MCF 10A (cell line): ENCODE measurements around the gene ZBTB47. TPM values are rescaled to one million over a fixed set of nuclear protein-coding genes. Genes with fewer than 3 reads are reported as not detected.

Source experiments
- BruUV-seq: library from RNA; stranded (reverse); fragments of 400-500 nt; replicated peaks from 2 replicates; lab custom pipeline; 2021; lab: Mats Ljungman, UMichigan
- CTCF ChIA-PET: fragments of 300-600 bp; sonication (Branson Sonifier 250); formaldehyde crosslinking; extraction: SDS; loops from one replicate; lab custom pipeline; 2021; ENCODE audit warnings: antibody characterized with exemption, inconsistent platforms; lab: Yijun Ruan, JAX
- POLR2A ChIA-PET: fragments of 300-600, 350-650 bp; sonication (Branson Sonifier 250); formaldehyde crosslinking; extraction: SDS; loops from one replicate; lab custom pipeline; 2020; ENCODE audit warnings: antibody characterized with exemption, inconsistent platforms; lab: Yijun Ruan, JAX
- DNase-seq: peaks from one replicate; pipeline ENCODE4 v3.0.0-alpha.2; 2018; ENCODE audit not compliant: unreplicated experiment
- H3K27ac Mint-ChIP-seq: one replicate; pipeline ENCODE4 v1.8.0; 2022; ENCODE audit warnings: mild to moderate bottlenecking, low read depth, mixed read lengths; ENCODE audit not compliant: unreplicated experiment
- H3K27me3 Mint-ChIP-seq: one replicate; pipeline ENCODE4 v1.8.0; 2022; ENCODE audit warnings: mixed read lengths; ENCODE audit not compliant: insufficient read depth, unreplicated experiment
- H3K36me3 Mint-ChIP-seq: one replicate; pipeline ENCODE4 v1.8.0; 2022; ENCODE audit warnings: mild to moderate bottlenecking, moderate library complexity, mixed read lengths; ENCODE audit not compliant: insufficient read depth, unreplicated experiment
- H3K4me1 Mint-ChIP-seq: one replicate; pipeline ENCODE4 v1.8.0; 2022; ENCODE audit warnings: mixed read lengths; ENCODE audit not compliant: insufficient read depth, unreplicated experiment
- H3K4me3 Mint-ChIP-seq: one replicate; pipeline ENCODE4 v1.8.0; 2022; ENCODE audit warnings: mild to moderate bottlenecking, moderate library complexity, mixed read lengths; ENCODE audit not compliant: unreplicated experiment
- H3K9me3 Mint-ChIP-seq: one replicate; pipeline ENCODE4 v1.8.0; 2022; ENCODE audit warnings: mixed read lengths; ENCODE audit not compliant: unreplicated experiment
- intact Hi-C: fragments of 100-400 bp; cut with micrococcal nuclease; formaldehyde crosslinking; loops from 2 replicates; pipeline ENCODE4 v1.14.1; 2022
- total RNA-seq: library from RNA; stranded (reverse); gene quantifications from 2 replicates; pipeline ENCODE4 v1.2.3, GENCODE V29; 2022
- TF ChIP-seq, protein P1 (sequence below): fragments of 200-600 bp; IDR thresholded peaks from one replicate; pipeline ENCODE4 v1.8.0; 2022; ENCODE audit warnings: antibody characterized with exemption, mild to moderate bottlenecking; ENCODE audit not compliant: unreplicated experiment

ZBTB47 gene
- total RNA-seq, 1 experiment from 2014 or later: 10.9 TPM

DNA sequence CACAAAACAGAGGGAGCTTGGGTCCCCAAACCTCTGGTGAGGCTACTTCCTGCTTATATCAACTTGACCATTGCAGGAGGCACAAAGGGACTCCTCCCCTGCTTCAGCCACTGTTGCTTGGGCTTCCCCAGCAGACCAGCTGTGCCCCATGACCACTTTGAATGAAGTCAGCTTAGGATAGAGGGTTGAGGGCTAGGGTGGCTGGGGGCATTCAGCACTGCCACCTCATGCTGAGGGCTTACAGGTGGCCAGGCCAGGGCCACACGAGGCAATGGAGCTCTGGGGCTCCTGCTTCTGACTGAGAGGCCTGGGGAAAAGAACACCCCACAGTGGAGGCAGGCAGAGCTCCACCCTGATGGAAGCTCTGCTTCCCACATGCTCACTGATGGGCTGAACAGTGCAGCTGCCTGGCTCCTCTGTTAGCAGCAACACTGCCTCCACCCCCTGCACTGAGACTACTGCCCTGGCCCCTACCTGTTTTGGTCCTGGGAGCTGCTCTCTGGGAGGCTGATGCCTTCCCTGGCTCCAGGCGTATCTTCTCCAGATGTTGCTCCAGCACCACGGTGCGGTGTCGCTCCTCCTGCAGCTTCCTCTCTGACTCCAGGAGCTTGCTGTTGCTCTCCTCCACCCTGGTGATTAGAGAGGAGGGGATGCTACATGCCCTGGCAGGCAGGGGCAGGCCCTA, 59.3 kb downstream of the ZBTB47 start:
- no peak overlapping the region for H3K27ac Mint-ChIP-seq
- intact Hi-C loops: no loop called here
- H3K27me3 Mint-ChIP-seq: no peaks in the 10 kb centered on the region
- TF ChIP-seq, protein P1, sequence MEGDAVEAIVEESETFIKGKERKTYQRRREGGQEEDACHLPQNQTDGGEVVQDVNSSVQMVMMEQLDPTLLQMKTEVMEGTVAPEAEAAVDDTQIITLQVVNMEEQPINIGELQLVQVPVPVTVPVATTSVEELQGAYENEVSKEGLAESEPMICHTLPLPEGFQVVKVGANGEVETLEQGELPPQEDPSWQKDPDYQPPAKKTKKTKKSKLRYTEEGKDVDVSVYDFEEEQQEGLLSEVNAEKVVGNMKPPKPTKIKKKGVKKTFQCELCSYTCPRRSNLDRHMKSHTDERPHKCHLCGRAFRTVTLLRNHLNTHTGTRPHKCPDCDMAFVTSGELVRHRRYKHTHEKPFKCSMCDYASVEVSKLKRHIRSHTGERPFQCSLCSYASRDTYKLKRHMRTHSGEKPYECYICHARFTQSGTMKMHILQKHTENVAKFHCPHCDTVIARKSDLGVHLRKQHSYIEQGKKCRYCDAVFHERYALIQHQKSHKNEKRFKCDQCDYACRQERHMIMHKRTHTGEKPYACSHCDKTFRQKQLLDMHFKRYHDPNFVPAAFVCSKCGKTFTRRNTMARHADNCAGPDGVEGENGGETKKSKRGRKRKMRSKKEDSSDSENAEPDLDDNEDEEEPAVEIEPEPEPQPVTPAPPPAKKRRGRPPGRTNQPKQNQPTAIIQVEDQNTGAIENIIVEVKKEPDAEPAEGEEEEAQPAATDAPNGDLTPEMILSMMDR: no peak
- no peak overlapping the region for H3K4me3 Mint-ChIP-seq
- H3K36me3 Mint-ChIP-seq: no peaks in the 10 kb centered on the region
- no peaks in the 10 kb centered on the region for H3K9me3 Mint-ChIP-seq
- no peaks in the 10 kb centered on the region for H3K4me1 Mint-ChIP-seq
- BruUV-seq: no TSS peak
- ChIA-PET POLR2A (interaction anchor here (0.6 to 0.8 kb wide), 2 partner anchors 44 to 50 kb away, joined by 3 to 4 read pairs; no protein-coding TSS in a partner anchor), CTCF (interaction anchor here (0.5 to 0.7 kb wide), 5 partner anchors 13 to 211 kb away, joined by 3 to 4 read pairs (median 3); no protein-coding TSS in a partner anchor)
- DNase-seq: no peak

- H3K27ac Mint-ChIP-seq: no peak overlapping the region
- H3K9me3 Mint-ChIP-seq: no peaks in the 10 kb centered on the region
- H3K4me3 Mint-ChIP-seq: no peak overlapping the region
- intact Hi-C loops: no loop called here
- BruUV-seq: no TSS peak
- TF ChIP-seq, protein P1: no peak
- POLR2A ChIA-PET: no interaction called here
- CTCF ChIA-PET: interaction anchor here (0.6 to 0.7 kb wide), 2 partner anchors 14 to 29 kb away, joined by 3 read pairs; no protein-coding TSS in a partner anchor
- DNase-seq: no peak
- H3K36me3 Mint-ChIP-seq: no peaks in the 10 kb centered on the region
- H3K4me1 Mint-ChIP-seq: no peaks in the 10 kb centered on the region
- H3K27me3 Mint-ChIP-seq: no peaks in the 10 kb centered on the region
Observed at GRCh38 chr3:42713747-42714146, 60.2 kb downstream of the ZBTB47 start.

GRCh38 chr3:42714171-42714852, 60.8 kb downstream of the ZBTB47 start:
- no peaks in the 10 kb centered on the region for H3K4me1 Mint-ChIP-seq
- H3K27ac Mint-ChIP-seq: no peak overlapping the region
- no TSS peak for BruUV-seq
- CTCF ChIA-PET: interaction anchor here (0.7 kb wide), 1 partner anchor 38 kb away, joined by 3 read pairs; no protein-coding TSS in a partner anchor
- TF ChIP-seq, protein P1: no peak
- no peaks in the 10 kb centered on the region for H3K27me3 Mint-ChIP-seq
- POLR2A ChIA-PET: no interaction called here
- intact Hi-C loops: no loop called here
- H3K36me3 Mint-ChIP-seq: no peaks in the 10 kb centered on the region
- H3K4me3 Mint-ChIP-seq: no peak overlapping the region
- no peaks in the 10 kb centered on the region for H3K9me3 Mint-ChIP-seq
- no peak for DNase-seq

Other genes starting within 250 kb of the ZBTB47 start
- not detected in 2 replicates for gene LYZL4, start 243.1 kb upstream of the ZBTB47 start, total RNA-seq
- gene VIPR1, start 151.1 kb upstream of the ZBTB47 start, total RNA-seq: 0.28 and 0.54 TPM in 2 replicates
- gene SEC22C, start 71.7 kb upstream of the ZBTB47 start, total RNA-seq: 52.1 and 55.7 TPM in 2 replicates
- gene SS18L2, start 62.8 kb upstream of the ZBTB47 start, total RNA-seq: 22.1 and 26.2 TPM in 2 replicates
- 63.4 and 63.5 TPM in 2 replicates for gene NKTR, start 53.0 kb upstream of the ZBTB47 start, total RNA-seq
- not detected in 2 replicates for gene KLHL40, start 31.8 kb downstream of the ZBTB47 start, total RNA-seq
- not detected in 2 replicates for gene HHATL, start 49.1 kb downstream of the ZBTB47 start, total RNA-seq
- 1.1 and 1.3 TPM in 2 replicates for gene CCDC13, start 119.6 kb downstream of the ZBTB47 start, total RNA-seq
- gene HIGD1A, start 150.8 kb downstream of the ZBTB47 start, total RNA-seq: 140 and 161 TPM in 2 replicates
- 0.42 and 0.61 TPM in 2 replicates for gene ACKR2, start 155.7 kb downstream of the ZBTB47 start, total RNA-seq
- not detected in 2 replicates for gene CYP8B1, start 222.2 kb downstream of the ZBTB47 start, total RNA-seq